K562 (cell line): Measurements from ENCODE around the gene USHBP1. TPM values are rescaled to one million over a fixed set of nuclear protein-coding genes. Genes with fewer than 3 reads are reported as not detected.
A peak's percentile ranks its signal among the peaks of the same experiment; 100 is the strongest.

Experiments
- ASH1L ChIP-seq: fragments of 450-650 bp; IDR thresholded peaks from 2 replicates; pipeline ENCODE4 v1.6.1; 2018; ENCODE audit warnings: borderline replicate concordance, mild to moderate bottlenecking, low read depth; ENCODE audit not compliant: partially characterized antibody
- BRCA1 ChIP-seq, 2 experiments: fragments of 450-650 bp in 1 of 2; sonication (generic) in 1 of 2; formaldehyde crosslinking in 1 of 2; IDR thresholded peaks; 2 replicates each; pipeline versions ENCODE4 v1.5.0 to v1.6.1; 2017 to 2020; ENCODE audit warnings: mild to moderate bottlenecking in 1 of 2, missing genetic modification reagents in 1 of 2
- FUS ChIP-seq: fragments of 200-400 bp; formaldehyde crosslinking; optimal IDR thresholded peaks from 2 replicates; pipeline ENCODE3; 2017; ENCODE audit warnings: low read depth, low read length
- GTF3C2 ChIP-seq: IDR thresholded peaks from 3 replicates; pipeline ENCODE4 v1.6.1; 2011; ENCODE audit warnings: borderline replicate concordance, mild to moderate bottlenecking, moderate library complexity; ENCODE audit not compliant: insufficient read length; ENCODE audit errors: extremely low read depth
- HNRNPH1 ChIP-seq: fragments of 200-400 bp; formaldehyde crosslinking; optimal IDR thresholded peaks from 2 replicates; pipeline ENCODE3; 2017; ENCODE audit warnings: low read depth, mild to moderate bottlenecking, low read length, moderate library complexity
- MAFK ChIP-seq: IDR thresholded peaks from 2 replicates; pipeline ENCODE4 v1.6.1; 2011; ENCODE audit warnings: low read length, improper control_type of control experiment
- NFXL1 ChIP-seq: fragments of 450-650 bp; formaldehyde crosslinking; IDR thresholded peaks from 2 replicates; pipeline ENCODE4 v1.4.0; 2021; ENCODE audit warnings: mild to moderate bottlenecking
- NFYB ChIP-seq: IDR thresholded peaks from 2 replicates; pipeline ENCODE4 v1.6.1; 2011; ENCODE audit warnings: mild to moderate bottlenecking, moderate library complexity; ENCODE audit not compliant: insufficient read length; ENCODE audit errors: extremely low read depth
- PRPF4 ChIP-seq: fragments of 200-400 bp; formaldehyde crosslinking; IDR thresholded peaks from one replicate; pipeline ENCODE4 v1.6.1; 2017; ENCODE audit warnings: low read length, low read depth, mild to moderate bottlenecking; ENCODE audit not compliant: insufficient read depth, poor library complexity, severe bottlenecking
- THRB ChIP-seq: fragments of 450-650 bp; formaldehyde crosslinking; conservative IDR thresholded peaks from 2 replicates; pipeline ENCODE4 v1.4.0; 2022; ENCODE audit warnings: mild to moderate bottlenecking, missing genetic modification characterization
- ZNF695 ChIP-seq: fragments of 450-650 bp; formaldehyde crosslinking; IDR thresholded peaks from 2 replicates; pipeline ENCODE4 v1.4.0; 2020; ENCODE audit warnings: mild to moderate bottlenecking, moderate library complexity
- polyA plus RNA-seq, 8 experiments: library from polyadenylated mRNA; depleted of rRNA in 4 of 8; stranded (reverse) in 5 of 8; unstranded in 3 of 8; fragments of >200 nt; fragmentation: Nextera tagmentation in 2 of 8; fragmentation: Illumina TruSeq in 1 of 8; extraction: Ambion mirVana in 2 of 8; extraction: Trizol in 1 of 8; gene quantifications; 2 replicates each; pipeline versions ENCODE4 v1.2.1 to v1.2.3, GENCODE V29; 2011 to 2014; ENCODE audit warnings: inconsistent platforms in 1 of 8, missing spikeins in 1 of 8
- total RNA-seq, 7 experiments: library from RNA; depleted of rRNA in 6 of 7; stranded (reverse); fragments of >200 nt in 6 of 7; fragmentation: Illumina TruSeq in 2 of 7; extraction: Trizol in 2 of 7; gene quantifications; 2 replicates each; pipeline versions ENCODE4 v1.2.1 to v1.2.3, GENCODE V29; 2011 to 2021; ENCODE audit warnings: low replicate concordance in 1 of 7

Gene USHBP1
- total and polyA plus RNA-seq, 9 of the 15 experiments (the other 6 are each of a cell fraction or from before 2014, with no cell fraction given) = 0.03 to 0.10 (median 0.05) TPM; not detected in 5

- TF ChIP-seq BRCA1 (IDR thresholded peaks at IDR 0.05) (no peak), BRCA1 (CRISPR knock-in tag; IDR thresholded peaks at IDR 0.05) (no peak), THRB (no peak), NFXL1 (CRISPR knock-in tag) (no peak), PRPF4 (no peak), NFYB (no peak), GTF3C2 (peak; percentile 37), FUS (no peak), ASH1L (peak; percentile 14), MAFK (no peak), HNRNPH1 (no peak), ZNF695 (CRISPR knock-in tag) (no peak)
Measured at GRCh38 chr19:17307876-17308377, 43.4 kb upstream of the USHBP1 start (continued).
